HL-60 (cell line): Measurements from ENCODE around the gene ATG10.

Experiments used
- CTCF ChIP-seq: IDR thresholded peaks from one replicate; pipeline ENCODE4 v1.5.1; 2011; ENCODE audit warnings: low read length, control low read depth, inconsistent platforms; ENCODE audit not compliant: insufficient read depth
- POLR2AphosphoS5 ChIP-seq: IDR thresholded peaks from 2 replicates; pipeline ENCODE4 v1.6.1; 2012; ENCODE audit warnings: low read depth
- REST ChIP-seq: IDR thresholded peaks from 2 replicates; pipeline ENCODE4 v1.6.1; 2012; ENCODE audit warnings: low read depth; ENCODE audit not compliant: insufficient replicate concordance

GRCh38 chr5:82246960-82247574 lies 275.2 kb downstream of the ATG10 start:
- TF ChIP-seq CTCF: no peak
- TF ChIP-seq REST: no peak
- no peak for TF ChIP-seq POLR2AphosphoS5
